Ishikawa (cell line): ENCODE results near the gene PARD6B.
A peak's percentile ranks its signal among the peaks of the same experiment; 100 is the strongest.

Experiments
- CEBPB ChIP-seq: IDR thresholded peaks from 2 replicates; pipeline ENCODE4 v1.6.1; 2012
- CREB1 ChIP-seq: IDR thresholded peaks from 2 replicates; pipeline ENCODE4 v1.6.1; 2012; ENCODE audit warnings: low read depth
- EGR1 ChIP-seq: IDR thresholded peaks from 2 replicates; pipeline ENCODE4 v1.6.1; 2012
- EP300 ChIP-seq: IDR thresholded peaks from 2 replicates; pipeline ENCODE4 v1.6.1; 2012; ENCODE audit warnings: borderline replicate concordance
- FOXM1 ChIP-seq: IDR thresholded peaks from 2 replicates; pipeline ENCODE4 v1.6.1; 2012; ENCODE audit warnings: low read depth, borderline replicate concordance
- MAX ChIP-seq: IDR thresholded peaks from 2 replicates; pipeline ENCODE4 v1.6.1; 2012
- NFIC ChIP-seq: IDR thresholded peaks from 2 replicates; pipeline ENCODE4 v1.6.1; 2012
- RAD21 ChIP-seq: IDR thresholded peaks from 2 replicates; pipeline ENCODE4 v1.6.1; 2012; ENCODE audit warnings: low read depth
- REST ChIP-seq: IDR thresholded peaks from 2 replicates; pipeline ENCODE4 v1.6.1; 2012; ENCODE audit warnings: low read depth, mild to moderate bottlenecking
- TAF1 ChIP-seq: IDR thresholded peaks from 2 replicates; pipeline ENCODE4 v1.6.1; 2012; ENCODE audit warnings: low read depth, mild to moderate bottlenecking
- TCF12 ChIP-seq: IDR thresholded peaks from 2 replicates; pipeline ENCODE4 v1.6.1; 2012; ENCODE audit warnings: low read depth
- TEAD4 ChIP-seq: IDR thresholded peaks from 2 replicates; pipeline ENCODE4 v1.6.1; 2012
- YY1 ChIP-seq: IDR thresholded peaks from 2 replicates; pipeline ENCODE4 v1.6.1; 2012; ENCODE audit warnings: low read depth
- ZBTB7A ChIP-seq: IDR thresholded peaks from 2 replicates; pipeline ENCODE4 v1.6.1; 2012; ENCODE audit warnings: low read depth
- TF ChIP-seq, protein P1 (sequence below): IDR thresholded peaks from 2 replicates; pipeline ENCODE4 v1.6.1; 2012

Gene PARD6B

GRCh38 chr20:50728981-50729874 lies 2.2 kb upstream of the PARD6B start:
- TF ChIP-seq YY1 (no peak), MAX (no peak), TEAD4 (peak; percentile 39)

DNA sequence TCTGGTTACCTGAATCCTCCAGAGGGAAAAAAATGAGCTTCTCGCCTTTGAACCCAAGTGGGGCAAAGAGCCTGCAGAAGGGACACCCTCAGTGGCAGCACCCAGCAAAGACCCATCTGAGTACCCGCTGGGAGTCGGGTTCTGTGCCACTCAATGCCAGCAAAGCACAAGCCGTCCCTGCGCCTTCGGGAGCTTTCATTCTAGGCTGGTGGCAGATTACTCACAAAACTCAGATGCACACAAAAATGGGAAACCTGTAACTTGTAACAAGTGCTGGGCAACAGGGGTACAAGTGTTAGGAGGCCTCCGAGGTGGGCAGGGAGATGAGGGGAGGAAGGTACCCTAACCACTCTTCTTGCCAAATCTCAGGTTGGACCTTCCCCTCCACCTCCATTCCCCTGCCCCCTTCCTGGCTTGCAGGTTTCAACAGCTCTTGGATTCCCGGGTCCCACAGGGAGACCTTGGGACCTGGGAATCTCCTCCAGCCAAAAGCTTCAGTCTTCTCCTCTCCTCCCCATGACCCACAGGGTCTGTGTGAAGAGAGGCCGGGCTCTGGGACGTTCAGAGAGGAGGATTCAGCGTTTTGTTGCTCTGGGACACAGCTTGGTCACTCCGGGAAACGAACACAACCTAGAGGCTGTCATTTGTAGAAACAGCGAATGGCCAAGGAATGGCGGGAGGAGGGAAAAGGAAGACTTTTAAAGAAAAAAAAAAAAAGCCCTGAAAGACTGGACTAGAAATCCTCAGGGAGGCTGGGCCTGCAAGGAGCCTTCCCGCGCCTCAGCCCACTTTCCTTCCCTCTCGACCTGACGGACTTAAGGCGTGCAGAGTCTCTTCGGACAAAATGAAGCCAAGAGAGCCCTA lies 1.2 kb upstream of the PARD6B start:
- TF ChIP-seq NFIC (no peak), TAF1 (no peak), TEAD4 (no peak), YY1 (no peak), ZBTB7A (no peak), REST (no peak), RAD21 (no peak)
- TF ChIP-seq, protein P1, sequence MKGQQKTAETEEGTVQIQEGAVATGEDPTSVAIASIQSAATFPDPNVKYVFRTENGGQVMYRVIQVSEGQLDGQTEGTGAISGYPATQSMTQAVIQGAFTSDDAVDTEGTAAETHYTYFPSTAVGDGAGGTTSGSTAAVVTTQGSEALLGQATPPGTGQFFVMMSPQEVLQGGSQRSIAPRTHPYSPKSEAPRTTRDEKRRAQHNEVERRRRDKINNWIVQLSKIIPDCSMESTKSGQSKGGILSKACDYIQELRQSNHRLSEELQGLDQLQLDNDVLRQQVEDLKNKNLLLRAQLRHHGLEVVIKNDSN, result no peak

DNA sequence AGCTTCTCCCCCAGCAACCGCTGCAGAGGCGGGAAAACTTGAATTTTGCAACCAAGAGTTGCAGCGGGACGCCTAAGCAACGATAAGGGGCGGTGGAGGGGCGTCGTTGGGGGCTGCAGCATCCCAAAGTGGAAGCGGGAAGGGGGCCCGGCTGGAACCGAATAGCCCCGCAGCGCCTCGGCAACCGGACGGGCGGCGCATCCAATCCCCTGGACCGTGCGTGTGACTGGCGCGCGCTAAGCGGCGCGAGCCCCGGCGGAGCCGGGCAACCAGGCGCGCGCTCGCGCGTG lies 670 bp upstream of the PARD6B start:
- TF ChIP-seq EP300 (no peak), TCF12 (peak; percentile 41; the same call in 1 of the 2 replicates), TAF1 (peak; percentile 72; the same call in 1 of the 2 replicates), CEBPB (no peak)

DNA sequence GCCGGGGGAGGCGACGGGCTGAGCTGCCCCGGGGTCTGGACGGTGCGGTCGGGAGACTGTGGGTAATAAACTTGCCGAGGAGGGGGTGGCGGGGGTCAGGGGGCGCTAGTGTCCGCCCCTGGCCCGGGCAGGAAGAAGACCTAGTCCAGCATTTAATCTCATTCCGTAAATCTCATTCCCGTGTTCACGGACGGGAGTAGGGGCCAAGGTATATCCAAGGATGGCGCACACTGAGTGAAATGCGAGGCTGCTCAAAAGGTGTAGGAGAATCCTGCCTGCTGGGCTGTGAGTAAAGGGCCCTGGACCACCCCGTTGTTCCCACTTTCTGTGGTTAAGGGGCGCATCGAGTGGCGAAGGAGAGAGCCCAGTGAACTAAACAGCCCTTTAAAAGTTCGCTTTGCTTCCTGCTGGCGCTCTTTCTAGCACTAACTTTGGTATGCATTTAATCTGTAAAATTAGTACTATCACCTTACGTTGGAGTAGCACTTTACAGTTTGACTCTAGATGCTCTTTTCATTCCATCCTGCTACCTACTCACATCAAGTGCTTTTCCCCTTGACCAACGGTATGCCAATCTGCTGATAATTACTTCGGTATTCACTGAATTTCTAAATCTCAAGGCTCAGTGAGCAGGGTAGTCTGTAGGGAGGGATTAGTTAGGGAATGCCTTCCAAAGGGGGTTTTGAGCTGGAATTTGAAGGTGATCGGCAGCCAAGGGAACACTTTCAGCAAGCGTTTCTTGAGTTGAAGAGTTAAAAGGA lies 730 bp downstream of the PARD6B start:
- TF ChIP-seq NFIC (no peak), EP300 (no peak), CEBPB (no peak), TCF12 (0 out of 2 replicates have a peak, but pooled peaks have one; percentile 1), TEAD4 (peak; percentile 23; the same call in 1 of the 2 replicates), ZBTB7A (0 out of 2 replicates have a peak, but pooled peaks have one; percentile 10), EGR1 (no peak), REST (no peak), FOXM1 (no peak), CREB1 (no peak), RAD21 (no peak), MAX (no peak), YY1 (no peak), TAF1 (no peak)
- TF ChIP-seq, protein P1, result no peak

DNA sequence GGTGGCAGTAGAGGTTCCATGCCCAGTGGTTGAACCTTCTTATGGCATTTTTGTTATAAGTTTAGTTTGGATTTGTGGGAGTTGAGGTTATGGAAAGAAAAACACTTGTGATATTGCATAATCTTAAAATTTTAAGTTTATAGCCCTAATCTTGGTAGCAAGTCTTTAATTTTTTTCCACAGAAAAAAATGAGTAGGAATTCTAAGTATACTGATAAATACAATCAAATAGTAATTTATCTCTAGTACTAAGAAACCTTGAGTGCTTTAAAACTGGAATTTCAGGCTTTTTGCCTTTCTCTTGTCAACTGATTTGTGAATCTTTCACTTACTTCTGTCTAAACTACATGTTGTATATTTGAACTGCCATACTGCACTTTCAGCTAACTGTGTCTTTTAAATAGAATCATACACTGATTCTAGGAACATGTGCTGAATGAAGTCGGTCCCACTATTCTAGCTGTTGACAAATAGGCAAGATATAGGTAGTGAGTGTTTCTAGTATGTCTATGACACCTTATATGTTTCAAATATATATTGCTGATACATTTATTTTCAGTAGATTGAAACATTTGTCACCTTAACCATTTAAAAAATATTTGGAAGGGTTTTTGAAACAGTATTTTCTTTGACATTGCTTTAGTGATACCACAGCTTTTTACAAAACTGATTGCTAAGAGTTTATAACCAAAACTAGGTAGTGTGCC lies 2.4 kb downstream of the PARD6B start:
- TF ChIP-seq, protein P1, result no peak
- no peak for TF ChIP-seq CREB1
- no peak for TF ChIP-seq NFIC
- TF ChIP-seq EGR1, result no peak
- TF ChIP-seq CEBPB, result no peak
- TF ChIP-seq TCF12, result no peak
- no peak for TF ChIP-seq RAD21
- no peak for TF ChIP-seq EP300
